SK-N-SH (cell line): Measurements from ENCODE around the gene IGSF23. TPM values are rescaled to one million over a fixed set of nuclear protein-coding genes. Genes with fewer than 3 reads are reported as not detected.
"Not testable (repeated sequence)": the region's sequence is repeated elsewhere in the genome, so short reads cannot be mapped to it uniquely, and the experiment has no call there.

ENCODE experiments used
- CTCF ChIA-PET: fragments of 300-600, 350-600 bp; formaldehyde crosslinking; extraction: SDS; loops from one replicate; lab custom pipeline; 2021; lab: Yijun Ruan, JAX
- POLR2A ChIA-PET: fragments of 350-600 bp; sonication (Branson Sonifier 250); formaldehyde crosslinking; extraction: SDS; loops from one replicate; lab custom pipeline; 2020; ENCODE audit warnings: antibody characterized with exemption, inconsistent platforms; lab: Yijun Ruan, JAX
- DNase-seq: peaks from one replicate; pipeline ENCODE4 v3.0.0; 2012
- H2AFZ ChIP-seq: fragments of 200-600 bp; sonication (generic); 2 replicates; pipeline ENCODE4 v1.8.1; 2016; ENCODE audit warnings: antibody characterized with exemption, mild to moderate bottlenecking, low read depth
- H3F3A ChIP-seq: fragments of 200-600 bp; sonication (generic); replicated peaks from 2 replicates; pipeline ENCODE3; 2016; ENCODE audit warnings: antibody characterized with exemption, mild to moderate bottlenecking; ENCODE audit not compliant: insufficient read depth
- H3K27ac ChIP-seq, 2 experiments: fragments of 200-500 bp in 1 of 2; fragments of 200-600 bp in 1 of 2; sonication (Bioruptor generic) in 1 of 2; sonication (generic), shearing (Covaris generic) in 1 of 2; 2 replicates each; pipeline versions ENCODE4 v1.5.1 to v1.6.1; 2014 to 2016; ENCODE audit warnings: low read depth in 2 of 2, inconsistent platforms in 1 of 2, low read length in 1 of 2, mild to moderate bottlenecking in 1 of 2, mixed read lengths in 1 of 2
- H3K27me3 ChIP-seq: fragments of 200-600 bp; sonication (generic), shearing (Covaris generic); 2 replicates; pipeline ENCODE4 v1.6.1; 2016; ENCODE audit warnings: mixed run types; ENCODE audit not compliant: insufficient read depth
- H3K36me3 ChIP-seq, 2 experiments: fragments of 200-500 bp in 1 of 2; fragments of 200-600 bp in 1 of 2; sonication (Bioruptor generic) in 1 of 2; sonication (generic) in 1 of 2; replicated peaks in 1 of 2; 2 replicates each; pipeline versions ENCODE3 to v1.5.1; 2014 to 2016; ENCODE audit warnings: low read length in 1 of 2, mild to moderate bottlenecking in 1 of 2; ENCODE audit not compliant: insufficient read depth in 2 of 2, control insufficient read depth in 1 of 2
- H3K4me1 ChIP-seq, 2 experiments: fragments of 200-500 bp in 1 of 2; fragments of 200-600 bp in 1 of 2; sonication (Bioruptor generic) in 1 of 2; sonication (generic), shearing (Covaris generic) in 1 of 2; 2 replicates each; pipeline versions ENCODE4 v1.5.1 to v1.6.1; 2014 to 2016; ENCODE audit warnings: low read depth in 1 of 2, low read length in 1 of 2, mixed run types in 1 of 2; ENCODE audit not compliant: insufficient read depth in 2 of 2, control insufficient read depth in 1 of 2
- H3K4me2 ChIP-seq: fragments of 200-600 bp; sonication (generic), shearing (Covaris generic); 2 replicates; pipeline ENCODE4 v1.6.1; 2017; ENCODE audit warnings: mixed run types
- H3K4me3 ChIP-seq, 2 experiments: fragments of 200-500 bp in 1 of 2; fragments of 200-600 bp in 1 of 2; sonication (Bioruptor generic) in 1 of 2; sonication (generic), shearing (Covaris generic) in 1 of 2; 2 replicates each; pipeline versions ENCODE4 v1.5.1 to v1.8.1; 2014 to 2016; ENCODE audit warnings: low read depth in 2 of 2, inconsistent platforms in 1 of 2, low read length in 1 of 2, mild to moderate bottlenecking in 1 of 2, mixed read lengths in 1 of 2, moderate library complexity in 1 of 2
- H3K79me2 ChIP-seq: fragments of 200-600 bp; sonication (generic); 2 replicates; pipeline ENCODE4 v1.8.1; 2017; ENCODE audit warnings: mild to moderate bottlenecking; ENCODE audit not compliant: insufficient read depth
- H3K9ac ChIP-seq: fragments of 200-600 bp; sonication (generic); 2 replicates; pipeline ENCODE4 v1.6.1; 2017; ENCODE audit warnings: mixed run types
- H3K9me2 ChIP-seq: fragments of 200-600 bp; sonication (generic); 2 replicates; pipeline ENCODE4 v1.6.1; 2017; ENCODE audit warnings: mixed run types
- H3K9me3 ChIP-seq: fragments of 200-600 bp; sonication (generic); 2 replicates; pipeline ENCODE4 v1.6.1; 2017; ENCODE audit warnings: mixed run types, mild to moderate bottlenecking, moderate library complexity
- H4K20me1 ChIP-seq: fragments of 200-600 bp; sonication (generic); 2 replicates; pipeline ENCODE4 v1.6.1; 2017; ENCODE audit warnings: mild to moderate bottlenecking, mixed run types; ENCODE audit not compliant: insufficient read depth
- NFIC ChIP-seq: IDR thresholded peaks from 2 replicates; pipeline ENCODE4 v1.4.0; 2012; ENCODE audit warnings: borderline replicate concordance
- NRF1 ChIP-seq: IDR thresholded peaks from 2 replicates; pipeline ENCODE4 v1.6.1; 2012; ENCODE audit warnings: low read depth, mild to moderate bottlenecking, low read length
- POLR2AphosphoS5 ChIP-seq: IDR thresholded peaks from 2 replicates; pipeline ENCODE4 v1.6.1; 2012; ENCODE audit warnings: low read depth, low read length
- RFX5 ChIP-seq: IDR thresholded peaks from 2 replicates; pipeline ENCODE4 v1.6.1; 2012; ENCODE audit warnings: mild to moderate bottlenecking, improper control_type of control experiment, low read length
- TEAD4 ChIP-seq: IDR thresholded peaks from 2 replicates; pipeline ENCODE4 v1.4.0; 2012; ENCODE audit warnings: mild to moderate bottlenecking, borderline replicate concordance; ENCODE audit not compliant: insufficient read depth
- WGBS: methylation state at CpG from one replicate; pipeline ENCODE4 v1.1.6; 2017; ENCODE audit warnings: low lambda C conversion rate; 5-methylcytosine and 5-hydroxymethylcytosine counted together
- polyA plus RNA-seq, 3 experiments: library from polyadenylated mRNA; depleted of rRNA; stranded (reverse); fragments of >200 nt; gene quantifications; 2 replicates each; pipeline ENCODE4 v1.2.3, GENCODE V29; 2012
- TF ChIP-seq, protein P1 (sequence below): fragments of 200-600 bp; sonication (generic); IDR thresholded peaks from 2 replicates; pipeline ENCODE4 v1.6.1; 2017; ENCODE audit warnings: antibody characterized with exemption, mild to moderate bottlenecking, moderate library complexity
- TF ChIP-seq, protein P2 (sequence below): IDR thresholded peaks from 2 replicates; pipeline ENCODE4 v1.4.0; 2012; ENCODE audit warnings: low read depth, borderline replicate concordance

Gene IGSF23
- polyA plus RNA-seq, 1 of the 3 experiments (the other 2 are of a cell fraction): 0.08 TPM

GRCh38 chr19:44608391-44608821 lies 5.0 kb upstream of the IGSF23 start:
- Histone ChIP-seq H3F3A (peaks cover 34% of the 10 kb centered on the region), H2AFZ (peak overlapping the region; percentile 66; the same call in 1 of the 2 replicates), H3K9me2 (no peaks in the 10 kb centered on the region), H3K79me2 (peaks cover 4% of the 10 kb centered on the region; the same call in 1 of the 2 replicates), H3K4me1 (peaks cover 0 to 33% of the 10 kb centered on the region in 2 experiments; a peak in 2 of 4 replicates), H4K20me1 (no peaks in the 10 kb centered on the region), H3K9ac (peak overlapping the region; percentile 26; the same call in 1 of the 2 replicates), H3K27me3 (no peaks in the 10 kb centered on the region), H3K9me3 (no peaks in the 10 kb centered on the region), H3K4me3 (no peak overlapping the region), H3K27ac (peak overlapping the region in 1 of 2 experiments; percentile 55; a peak in 2 of 4 replicates), H3K36me3 (no peaks in the 10 kb centered on the region), H3K4me2 (no peak overlapping the region)
- WGBS: 37% methylated on average over 7 of the region's 7 CpGs
- DNase-seq: no peak
- CTCF ChIA-PET: interaction anchor here (1.0 kb wide), 1 partner anchor 26 kb away, joined by 3 read pairs; no protein-coding TSS in a partner anchor
- POLR2A ChIA-PET: no interaction called here
- TF ChIP-seq NFIC (peak; percentile 70), NRF1 (no peak), POLR2AphosphoS5 (no peak)
- TF ChIP-seq, protein P1, sequence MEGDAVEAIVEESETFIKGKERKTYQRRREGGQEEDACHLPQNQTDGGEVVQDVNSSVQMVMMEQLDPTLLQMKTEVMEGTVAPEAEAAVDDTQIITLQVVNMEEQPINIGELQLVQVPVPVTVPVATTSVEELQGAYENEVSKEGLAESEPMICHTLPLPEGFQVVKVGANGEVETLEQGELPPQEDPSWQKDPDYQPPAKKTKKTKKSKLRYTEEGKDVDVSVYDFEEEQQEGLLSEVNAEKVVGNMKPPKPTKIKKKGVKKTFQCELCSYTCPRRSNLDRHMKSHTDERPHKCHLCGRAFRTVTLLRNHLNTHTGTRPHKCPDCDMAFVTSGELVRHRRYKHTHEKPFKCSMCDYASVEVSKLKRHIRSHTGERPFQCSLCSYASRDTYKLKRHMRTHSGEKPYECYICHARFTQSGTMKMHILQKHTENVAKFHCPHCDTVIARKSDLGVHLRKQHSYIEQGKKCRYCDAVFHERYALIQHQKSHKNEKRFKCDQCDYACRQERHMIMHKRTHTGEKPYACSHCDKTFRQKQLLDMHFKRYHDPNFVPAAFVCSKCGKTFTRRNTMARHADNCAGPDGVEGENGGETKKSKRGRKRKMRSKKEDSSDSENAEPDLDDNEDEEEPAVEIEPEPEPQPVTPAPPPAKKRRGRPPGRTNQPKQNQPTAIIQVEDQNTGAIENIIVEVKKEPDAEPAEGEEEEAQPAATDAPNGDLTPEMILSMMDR: no peak

DNA sequence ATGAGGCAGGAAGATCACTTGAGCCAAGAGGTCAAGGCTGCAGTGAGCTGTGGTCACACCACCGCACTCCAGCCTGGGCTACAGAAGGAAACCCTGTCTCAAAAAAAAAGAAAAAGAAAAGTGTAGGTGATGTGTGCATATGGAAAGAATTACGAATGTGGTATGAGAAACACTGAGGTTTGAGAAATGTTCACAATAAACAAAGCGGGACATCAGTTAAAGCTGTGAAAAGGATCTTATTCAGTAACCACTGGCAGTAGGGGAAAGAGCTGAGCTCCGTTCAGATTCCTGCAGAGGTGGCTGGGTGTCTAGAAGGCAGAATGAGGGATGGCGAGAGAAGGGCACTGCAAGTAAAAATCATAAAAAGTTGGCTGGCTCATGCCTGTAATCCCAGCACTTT lies 4.1 kb upstream of the IGSF23 start:
- Histone ChIP-seq H3K9me2 (no peaks in the 10 kb centered on the region), H2AFZ (no peak overlapping the region), H3K4me2 (no peak overlapping the region), H3K4me3 (no peak overlapping the region), H3K36me3 (no peaks in the 10 kb centered on the region), H3K4me1 (peaks cover 0 to 25% of the 10 kb centered on the region in 2 experiments; a peak in 1 of 4 replicates), H3F3A (peaks cover 30% of the 10 kb centered on the region), H3K9ac (no peak overlapping the region), H4K20me1 (no peaks in the 10 kb centered on the region), H3K9me3 (no peaks in the 10 kb centered on the region), H3K27me3 (no peaks in the 10 kb centered on the region), H3K79me2 (peaks cover 4% of the 10 kb centered on the region; the same call in 1 of the 2 replicates), H3K27ac (peak overlapping the region in 1 of 2 experiments; percentile 55; a peak in 2 of 4 replicates)
- TF ChIP-seq NFIC (no peak), TEAD4 (no peak), RFX5 (no peak)
- TF ChIP-seq, protein P2, sequence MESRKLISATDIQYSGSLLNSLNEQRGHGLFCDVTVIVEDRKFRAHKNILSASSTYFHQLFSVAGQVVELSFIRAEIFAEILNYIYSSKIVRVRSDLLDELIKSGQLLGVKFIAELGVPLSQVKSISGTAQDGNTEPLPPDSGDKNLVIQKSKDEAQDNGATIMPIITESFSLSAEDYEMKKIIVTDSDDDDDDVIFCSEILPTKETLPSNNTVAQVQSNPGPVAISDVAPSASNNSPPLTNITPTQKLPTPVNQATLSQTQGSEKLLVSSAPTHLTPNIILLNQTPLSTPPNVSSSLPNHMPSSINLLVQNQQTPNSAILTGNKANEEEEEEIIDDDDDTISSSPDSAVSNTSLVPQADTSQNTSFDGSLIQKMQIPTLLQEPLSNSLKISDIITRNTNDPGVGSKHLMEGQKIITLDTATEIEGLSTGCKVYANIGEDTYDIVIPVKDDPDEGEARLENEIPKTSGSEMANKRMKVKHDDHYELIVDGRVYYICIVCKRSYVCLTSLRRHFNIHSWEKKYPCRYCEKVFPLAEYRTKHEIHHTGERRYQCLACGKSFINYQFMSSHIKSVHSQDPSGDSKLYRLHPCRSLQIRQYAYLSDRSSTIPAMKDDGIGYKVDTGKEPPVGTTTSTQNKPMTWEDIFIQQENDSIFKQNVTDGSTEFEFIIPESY: no peak
- CTCF ChIA-PET: interaction anchor here (1.1 to 1.7 kb wide), 3 partner anchors 24 to 162 kb away, joined by 3 to 4 read pairs (median 3); no protein-coding TSS in a partner anchor
- no peak for DNase-seq
- WGBS: 79% methylated on average over 5 of the region's 5 CpGs
- POLR2A ChIA-PET: no interaction called here

GRCh38 chr19:44610497-44610896 lies 2.9 kb upstream of the IGSF23 start:
- Histone ChIP-seq H3K4me1 (peaks cover 0 to 23% of the 10 kb centered on the region in 2 experiments; a peak in 1 of 4 replicates), H3F3A (peaks cover 26% of the 10 kb centered on the region)
- H3K4me2 ChIP-seq, H3K79me2 ChIP-seq, H3K9me3 ChIP-seq, H4K20me1 ChIP-seq, H3K27ac ChIP-seq, H2AFZ ChIP-seq, H3K36me3 ChIP-seq, H3K4me3 ChIP-seq, DNase-seq, H3K9me2 ChIP-seq, H3K27me3 ChIP-seq, H3K9ac ChIP-seq, POLR2A ChIA-PET: not testable (repeated sequence)
- 63% methylated on average over 5 of the region's 5 CpGs for WGBS
- CTCF ChIA-PET: interaction anchor here (0.6 to 2.3 kb wide), 9 partner anchors 10 to 73 kb away, joined by 3 to 10 read pairs (median 4); no protein-coding TSS in a partner anchor
